Measurements from ENCODE around the gene DNASE1L1.

DNA sequence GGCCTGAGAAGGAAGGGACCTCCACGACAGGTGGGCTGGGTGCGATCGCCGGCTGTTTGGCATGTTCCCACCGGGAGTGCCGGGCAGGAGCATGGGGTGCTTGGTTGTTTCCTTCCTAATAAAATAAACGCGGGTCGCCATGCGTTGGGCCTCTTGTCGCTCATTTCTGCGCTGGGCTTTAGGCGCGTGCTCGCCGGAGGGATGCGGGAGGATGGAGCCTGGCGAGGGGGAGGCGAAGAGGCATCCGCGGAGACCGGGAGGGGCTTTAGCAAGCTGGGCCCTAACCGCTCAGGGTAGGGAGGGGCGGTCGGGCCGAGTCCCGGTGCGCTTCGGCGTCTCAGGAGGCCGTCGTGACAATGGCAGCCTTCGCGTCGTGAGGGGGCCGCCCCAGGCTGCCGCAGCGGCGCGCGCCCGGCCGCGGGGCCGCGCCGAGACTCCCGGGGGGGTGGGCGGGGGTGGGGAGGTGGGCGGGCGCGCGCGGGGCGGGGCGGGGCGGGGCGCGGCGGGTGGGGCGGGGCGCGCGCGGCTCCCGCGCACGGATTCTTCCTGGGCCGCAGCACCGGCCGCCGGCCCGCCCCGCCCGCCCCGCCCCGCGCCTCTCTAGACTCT is 27.4 kb upstream of the DNASE1L1 start:
- TF ChIP-seq EZH2 (optimal IDR thresholded peaks at IDR 0.05; ENCODE audit: low read depth, low read length) (no peak), EZH2phosphoT487 (IDR thresholded peaks at IDR 0.05; ENCODE audit: low read length) (no peak)
- TF ChIP-seq, protein P1, sequence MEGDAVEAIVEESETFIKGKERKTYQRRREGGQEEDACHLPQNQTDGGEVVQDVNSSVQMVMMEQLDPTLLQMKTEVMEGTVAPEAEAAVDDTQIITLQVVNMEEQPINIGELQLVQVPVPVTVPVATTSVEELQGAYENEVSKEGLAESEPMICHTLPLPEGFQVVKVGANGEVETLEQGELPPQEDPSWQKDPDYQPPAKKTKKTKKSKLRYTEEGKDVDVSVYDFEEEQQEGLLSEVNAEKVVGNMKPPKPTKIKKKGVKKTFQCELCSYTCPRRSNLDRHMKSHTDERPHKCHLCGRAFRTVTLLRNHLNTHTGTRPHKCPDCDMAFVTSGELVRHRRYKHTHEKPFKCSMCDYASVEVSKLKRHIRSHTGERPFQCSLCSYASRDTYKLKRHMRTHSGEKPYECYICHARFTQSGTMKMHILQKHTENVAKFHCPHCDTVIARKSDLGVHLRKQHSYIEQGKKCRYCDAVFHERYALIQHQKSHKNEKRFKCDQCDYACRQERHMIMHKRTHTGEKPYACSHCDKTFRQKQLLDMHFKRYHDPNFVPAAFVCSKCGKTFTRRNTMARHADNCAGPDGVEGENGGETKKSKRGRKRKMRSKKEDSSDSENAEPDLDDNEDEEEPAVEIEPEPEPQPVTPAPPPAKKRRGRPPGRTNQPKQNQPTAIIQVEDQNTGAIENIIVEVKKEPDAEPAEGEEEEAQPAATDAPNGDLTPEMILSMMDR (IDR thresholded peaks at IDR 0.05; ENCODE audit: low read length): no peak

Data from MM.1S (cell line).